GM12878 (cell line): ENCODE results near the gene DMD. TPM values are rescaled to one million over a fixed set of nuclear protein-coding genes. Genes with fewer than 3 reads are reported as not detected.

ENCODE experiments used
- ATAC-seq: fragments of 200-7000 bp; cut with Tn5 transposase; 3 replicates; pipeline ENCODE4 v1.9.1; 2020; ENCODE audit warnings: mild to moderate bottlenecking, moderate library complexity
- BruUV-seq: library from RNA; stranded (reverse); fragments of 400-500 nt; replicated peaks from 2 replicates; lab custom pipeline; 2021; lab: Mats Ljungman, UMichigan
- CTCF ChIA-PET: fragments of 300-600 bp; sonication (Branson Sonifier 250); formaldehyde crosslinking; extraction: SDS; loops from one replicate; lab custom pipeline; 2021; ENCODE audit warnings: inconsistent platforms; lab: Yijun Ruan, JAX
- POLR2A ChIA-PET: fragments of 350-600 bp; formaldehyde crosslinking; extraction: SDS; loops from one replicate; lab custom pipeline; 2021; ENCODE audit warnings: inconsistent platforms; lab: Charles Lee
- RAD21 ChIA-PET: fragments of 300-600 bp; sonication (Branson Sonifier 250); formaldehyde crosslinking; loops from one replicate; lab custom pipeline; 2023; ENCODE audit warnings: antibody characterized with exemption; ENCODE audit not compliant: unreplicated experiment; lab: Charles Lee
- SMC1A ChIA-PET: fragments of 300-600 bp; sonication (Branson Sonifier 250); formaldehyde crosslinking; loops from one replicate; lab custom pipeline; 2023; ENCODE audit not compliant: unreplicated experiment, uncharacterized antibody; lab: Charles Lee
- DNase-seq: peaks from one replicate; pipeline ENCODE4 v3.0.0-alpha.2; 2011; ENCODE audit warnings: low read depth, low spot score
- FAIRE-seq: peaks from 3 replicates; lab custom pipeline; 2011; peaks lifted over from hg19 to GRCh38; lab: Jason Lieb, UNC
- H2AFZ ChIP-seq: 2 replicates; pipeline ENCODE4 v1.6.0; 2011; ENCODE audit warnings: low read depth, low read length, control low read depth; ENCODE audit not compliant: control insufficient read depth
- H3K27ac ChIP-seq: 2 replicates; pipeline ENCODE4 v1.5.1; 2011; ENCODE audit warnings: control low read depth; ENCODE audit not compliant: control insufficient read depth, insufficient read depth
- H3K27me3 ChIP-seq, 2 experiments: replicated peaks in 1 of 2; 2 replicates each; pipeline versions ENCODE4 v1.6.0 to v1.6.1; 2011; ENCODE audit warnings: low read length in 1 of 2; ENCODE audit not compliant: control insufficient read depth in 2 of 2, insufficient read depth in 2 of 2
- H3K36me3 ChIP-seq, 2 experiments: 2 replicates each; pipeline ENCODE4 v1.5.1; 2011; ENCODE audit warnings: low read length in 1 of 2; ENCODE audit not compliant: control insufficient read depth in 2 of 2, insufficient read depth in 2 of 2
- H3K4me1 ChIP-seq: 2 replicates; pipeline ENCODE4 v1.6.1; 2011; ENCODE audit warnings: mild to moderate bottlenecking, low read length, moderate library complexity, mixed read lengths; ENCODE audit not compliant: control insufficient read depth, insufficient read depth
- H3K4me2 ChIP-seq: 2 replicates; pipeline ENCODE4 v1.6.0; 2011; ENCODE audit warnings: control low read depth; ENCODE audit not compliant: control insufficient read depth, insufficient read depth
- H3K4me3 ChIP-seq: fragments of 200-600 bp; sonication (generic); 2 replicates; pipeline ENCODE4 v1.5.1; 2016
- H3K79me2 ChIP-seq: 2 replicates; pipeline ENCODE4 v1.6.0; 2011; ENCODE audit warnings: low read length; ENCODE audit not compliant: control insufficient read depth, insufficient read depth
- H3K9ac ChIP-seq: 2 replicates; pipeline ENCODE4 v1.8.0; 2011; ENCODE audit warnings: low read length, control low read depth, mixed read lengths; ENCODE audit not compliant: control insufficient read depth, insufficient read depth
- H3K9me3 ChIP-seq: replicated peaks from 3 replicates; pipeline ENCODE4 v1.5.1; 2011; ENCODE audit warnings: mild to moderate bottlenecking, low read length; ENCODE audit not compliant: control insufficient read depth, insufficient read depth
- H4K20me1 ChIP-seq: 2 replicates; pipeline ENCODE4 v1.6.0; 2011; ENCODE audit not compliant: control insufficient read depth, insufficient read depth
- BCL11A ChIP-seq: IDR thresholded peaks from 2 replicates; pipeline ENCODE4 v1.6.1; 2011; ENCODE audit warnings: low read depth, low read length
- REST ChIP-seq: IDR thresholded peaks from 2 replicates; pipeline ENCODE4 v1.6.1; 2012; ENCODE audit warnings: mild to moderate bottlenecking, low read depth, low read length
- ZBTB4 ChIP-seq: fragments of 450-650 bp; formaldehyde crosslinking; IDR thresholded peaks from 2 replicates; pipeline ENCODE4 v1.4.0; 2022; ENCODE audit warnings: mild to moderate bottlenecking, moderate library complexity
- WGBS: methylation state at CpG from one replicate; pipeline ENCODE4 v1.1.6; 2016; ENCODE audit warnings: low lambda C conversion rate; ENCODE audit not compliant: insufficient replicate concordance, insufficient coverage; ENCODE audit errors: missing lambda C conversion rate; 5-methylcytosine and 5-hydroxymethylcytosine counted together
- in situ Hi-C: fragments of 300-500 bp; cut with MboI; formaldehyde crosslinking; loops from 9 replicates; pipeline ENCODE4 v1.14.3; 2018; ENCODE audit warnings: mixed read lengths
- intact Hi-C: fragments of 100-400 bp; cut with micrococcal nuclease; formaldehyde crosslinking; loops from one replicate; pipeline ENCODE4 v1.14.2; 2022; ENCODE audit not compliant: unreplicated experiment
- polyA plus RNA-seq, 11 experiments: library from polyadenylated mRNA; depleted of rRNA in 4 of 11; unstranded in 6 of 11; stranded (reverse) in 5 of 11; fragments of >200 nt; fragmentation: Nextera tagmentation in 4 of 11; fragmentation: Illumina TruSeq in 1 of 11; extraction: Ambion mirVana in 4 of 11; extraction: Trizol in 1 of 11; gene quantifications; 1 replicate in 1 of 11; 2 replicates in 10 of 11; pipeline versions ENCODE4 v1.2.1 to v1.2.3, GENCODE V29; 2011 to 2016; ENCODE audit warnings: inconsistent platforms in 2 of 11, missing spikeins in 2 of 11, low read depth in 1 of 11
- total RNA-seq, 4 experiments: library from RNA; depleted of rRNA in 3 of 4; stranded (reverse); fragments of >200 nt in 3 of 4; fragmentation: Illumina TruSeq in 1 of 4; extraction: Trizol in 1 of 4; gene quantifications; 2 replicates each; pipeline versions ENCODE4 v1.2.1 to v1.2.3, GENCODE V29; 2013 to 2021
- TF ChIP-seq, protein P1 (sequence below): fragments of 450-650 bp; IDR thresholded peaks from 2 replicates; pipeline ENCODE4 v1.6.1; 2018; ENCODE audit warnings: borderline replicate concordance, mild to moderate bottlenecking; ENCODE audit not compliant: partially characterized antibody
- TF ChIP-seq, protein P2 (sequence below): fragments of 450-650 bp; IDR thresholded peaks from 2 replicates; pipeline ENCODE4 v1.6.1; 2016; ENCODE audit warnings: mild to moderate bottlenecking
- TF ChIP-seq, protein P3 (sequence below): IDR thresholded peaks from 2 replicates; pipeline ENCODE4 v1.6.1; 2011; ENCODE audit warnings: low read depth, mild to moderate bottlenecking, low read length, moderate library complexity, borderline replicate concordance; ENCODE audit errors: extremely low read depth
- TF ChIP-seq, protein P4 (sequence below): fragments of 450-650 bp; IDR thresholded peaks from 2 replicates; pipeline ENCODE4 v1.6.1; 2017; ENCODE audit warnings: mild to moderate bottlenecking, moderate library complexity

DMD gene
- total and polyA plus RNA-seq, 10 of the 15 experiments (the other 5 are each of a cell fraction or from before 2014, with no cell fraction given) = 1.4 to 24.3 (median 4.3) TPM

GRCh38 chrX:32010948-32011347 is 1200.4 kb downstream of the DMD start:
- ChIA-PET RAD21 (no interaction called here), CTCF (interaction anchor here (1.3 kb wide), 1 partner anchor 10 kb away, joined by 4 read pairs; no protein-coding TSS in a partner anchor), SMC1A (no interaction called here), POLR2A (no interaction called here)
- no peak overlapping the region for H3K9ac ChIP-seq
- H2AFZ ChIP-seq = no peak overlapping the region
- no peak for DNase-seq
- H4K20me1 ChIP-seq = no peaks in the 10 kb centered on the region
- no peaks in the 10 kb centered on the region for H3K36me3 ChIP-seq
- H3K27ac ChIP-seq = no peak overlapping the region
- no peak for ATAC-seq
- WGBS = 28% methylated on average over 5 of the region's 5 CpGs
- intact Hi-C loops (no loop called here), in situ Hi-C loops (no loop called here)
- H3K9me3 ChIP-seq = no peaks in the 10 kb centered on the region
- H3K4me2 ChIP-seq = no peak overlapping the region
- H3K79me2 ChIP-seq = no peaks in the 10 kb centered on the region
- BruUV-seq = no TSS peak
- H3K4me1 ChIP-seq = no peaks in the 10 kb centered on the region
- no peak overlapping the region for H3K4me3 ChIP-seq
- FAIRE-seq = no peak
- H3K27me3 ChIP-seq = no peaks in the 10 kb centered on the region; a peak in 1 of 4 replicates
- TF ChIP-seq BCL11A (no peak), REST (no peak), ZBTB4 (no peak)
- TF ChIP-seq, protein P1, sequence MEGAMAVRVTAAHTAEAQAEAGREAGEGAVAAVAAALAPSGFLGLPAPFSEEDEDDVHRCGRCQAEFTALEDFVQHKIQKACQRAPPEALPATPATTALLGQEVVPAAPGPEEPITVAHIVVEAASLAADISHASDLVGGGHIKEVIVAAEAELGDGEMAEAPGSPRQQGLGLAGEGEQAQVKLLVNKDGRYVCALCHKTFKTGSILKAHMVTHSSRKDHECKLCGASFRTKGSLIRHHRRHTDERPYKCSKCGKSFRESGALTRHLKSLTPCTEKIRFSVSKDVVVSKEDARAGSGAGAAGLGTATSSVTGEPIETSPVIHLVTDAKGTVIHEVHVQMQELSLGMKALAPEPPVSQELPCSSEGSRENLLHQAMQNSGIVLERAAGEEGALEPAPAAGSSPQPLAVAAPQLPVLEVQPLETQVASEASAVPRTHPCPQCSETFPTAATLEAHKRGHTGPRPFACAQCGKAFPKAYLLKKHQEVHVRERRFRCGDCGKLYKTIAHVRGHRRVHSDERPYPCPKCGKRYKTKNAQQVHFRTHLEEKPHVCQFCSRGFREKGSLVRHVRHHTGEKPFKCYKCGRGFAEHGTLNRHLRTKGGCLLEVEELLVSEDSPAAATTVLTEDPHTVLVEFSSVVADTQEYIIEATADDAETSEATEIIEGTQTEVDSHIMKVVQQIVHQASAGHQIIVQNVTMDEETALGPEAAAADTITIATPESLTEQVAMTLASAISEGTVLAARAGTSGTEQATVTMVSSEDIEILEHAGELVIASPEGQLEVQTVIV = no peak
- TF ChIP-seq, protein P2, sequence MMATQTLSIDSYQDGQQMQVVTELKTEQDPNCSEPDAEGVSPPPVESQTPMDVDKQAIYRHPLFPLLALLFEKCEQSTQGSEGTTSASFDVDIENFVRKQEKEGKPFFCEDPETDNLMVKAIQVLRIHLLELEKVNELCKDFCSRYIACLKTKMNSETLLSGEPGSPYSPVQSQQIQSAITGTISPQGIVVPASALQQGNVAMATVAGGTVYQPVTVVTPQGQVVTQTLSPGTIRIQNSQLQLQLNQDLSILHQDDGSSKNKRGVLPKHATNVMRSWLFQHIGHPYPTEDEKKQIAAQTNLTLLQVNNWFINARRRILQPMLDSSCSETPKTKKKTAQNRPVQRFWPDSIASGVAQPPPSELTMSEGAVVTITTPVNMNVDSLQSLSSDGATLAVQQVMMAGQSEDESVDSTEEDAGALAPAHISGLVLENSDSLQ = no peak
- TF ChIP-seq, protein P3, sequence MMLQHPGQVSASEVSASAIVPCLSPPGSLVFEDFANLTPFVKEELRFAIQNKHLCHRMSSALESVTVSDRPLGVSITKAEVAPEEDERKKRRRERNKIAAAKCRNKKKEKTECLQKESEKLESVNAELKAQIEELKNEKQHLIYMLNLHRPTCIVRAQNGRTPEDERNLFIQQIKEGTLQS = no peak
- TF ChIP-seq, protein P4, sequence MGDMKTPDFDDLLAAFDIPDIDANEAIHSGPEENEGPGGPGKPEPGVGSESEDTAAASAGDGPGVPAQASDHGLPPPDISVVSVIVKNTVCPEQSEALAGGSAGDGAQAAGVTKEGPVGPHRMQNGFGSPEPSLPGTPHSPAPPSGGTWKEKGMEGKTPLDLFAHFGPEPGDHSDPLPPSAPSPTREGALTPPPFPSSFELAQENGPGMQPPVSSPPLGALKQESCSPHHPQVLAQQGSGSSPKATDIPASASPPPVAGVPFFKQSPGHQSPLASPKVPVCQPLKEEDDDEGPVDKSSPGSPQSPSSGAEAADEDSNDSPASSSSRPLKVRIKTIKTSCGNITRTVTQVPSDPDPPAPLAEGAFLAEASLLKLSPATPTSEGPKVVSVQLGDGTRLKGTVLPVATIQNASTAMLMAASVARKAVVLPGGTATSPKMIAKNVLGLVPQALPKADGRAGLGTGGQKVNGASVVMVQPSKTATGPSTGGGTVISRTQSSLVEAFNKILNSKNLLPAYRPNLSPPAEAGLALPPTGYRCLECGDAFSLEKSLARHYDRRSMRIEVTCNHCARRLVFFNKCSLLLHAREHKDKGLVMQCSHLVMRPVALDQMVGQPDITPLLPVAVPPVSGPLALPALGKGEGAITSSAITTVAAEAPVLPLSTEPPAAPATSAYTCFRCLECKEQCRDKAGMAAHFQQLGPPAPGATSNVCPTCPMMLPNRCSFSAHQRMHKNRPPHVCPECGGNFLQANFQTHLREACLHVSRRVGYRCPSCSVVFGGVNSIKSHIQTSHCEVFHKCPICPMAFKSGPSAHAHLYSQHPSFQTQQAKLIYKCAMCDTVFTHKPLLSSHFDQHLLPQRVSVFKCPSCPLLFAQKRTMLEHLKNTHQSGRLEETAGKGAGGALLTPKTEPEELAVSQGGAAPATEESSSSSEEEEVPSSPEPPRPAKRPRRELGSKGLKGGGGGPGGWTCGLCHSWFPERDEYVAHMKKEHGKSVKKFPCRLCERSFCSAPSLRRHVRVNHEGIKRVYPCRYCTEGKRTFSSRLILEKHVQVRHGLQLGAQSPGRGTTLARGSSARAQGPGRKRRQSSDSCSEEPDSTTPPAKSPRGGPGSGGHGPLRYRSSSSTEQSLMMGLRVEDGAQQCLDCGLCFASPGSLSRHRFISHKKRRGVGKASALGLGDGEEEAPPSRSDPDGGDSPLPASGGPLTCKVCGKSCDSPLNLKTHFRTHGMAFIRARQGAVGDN = no peak
